GM21786 (cell line): Measurements from ENCODE around the gene HECA.

Experiments
- ATAC-seq: cut with Tn5 transposase; IDR thresholded peaks from one replicate; pipeline ENCODE4 v1.9.1; 2021; ENCODE audit not compliant: unreplicated experiment

Gene HECA

DNA sequence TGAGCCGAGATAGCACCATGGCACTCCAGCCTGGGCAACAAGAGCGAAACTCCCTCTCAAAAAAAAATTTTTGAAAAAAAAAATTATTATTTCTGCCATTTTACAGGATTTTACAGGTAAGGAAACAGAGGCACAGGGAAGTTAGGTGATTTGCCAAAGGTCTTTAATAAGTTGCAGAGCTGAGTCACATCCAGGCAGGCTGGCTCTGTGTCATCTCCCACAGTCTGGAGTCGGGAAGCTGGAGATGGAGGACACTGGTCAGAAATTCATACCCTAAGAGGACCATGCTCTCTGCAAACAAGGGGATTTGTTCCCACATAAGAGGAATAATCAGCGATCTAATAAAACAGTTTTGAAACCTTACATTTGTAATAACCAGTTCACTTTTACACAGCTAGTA is 24.1 kb downstream of the HECA start:
- ATAC-seq = no peak

DNA sequence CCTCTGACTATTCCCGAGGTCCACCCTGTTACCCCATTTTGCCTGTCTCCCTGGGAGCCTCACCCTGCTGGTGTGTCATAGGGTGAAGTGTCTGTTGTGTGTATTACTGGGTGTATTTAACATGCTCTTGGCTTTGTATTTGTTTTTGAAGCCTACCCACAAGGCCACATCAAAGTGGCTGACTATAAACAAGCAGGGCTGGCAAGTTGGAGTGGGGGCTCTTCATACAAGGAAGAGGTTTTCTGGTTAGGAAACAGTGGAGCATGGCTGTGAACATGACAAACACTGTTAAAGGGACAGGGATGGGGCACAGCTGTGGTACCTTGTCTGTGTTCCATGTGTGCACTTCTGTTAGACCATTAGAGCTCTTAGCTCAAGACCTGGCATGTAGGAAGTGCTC is 26.3 kb downstream of the HECA start:
- ATAC-seq = no peak

DNA sequence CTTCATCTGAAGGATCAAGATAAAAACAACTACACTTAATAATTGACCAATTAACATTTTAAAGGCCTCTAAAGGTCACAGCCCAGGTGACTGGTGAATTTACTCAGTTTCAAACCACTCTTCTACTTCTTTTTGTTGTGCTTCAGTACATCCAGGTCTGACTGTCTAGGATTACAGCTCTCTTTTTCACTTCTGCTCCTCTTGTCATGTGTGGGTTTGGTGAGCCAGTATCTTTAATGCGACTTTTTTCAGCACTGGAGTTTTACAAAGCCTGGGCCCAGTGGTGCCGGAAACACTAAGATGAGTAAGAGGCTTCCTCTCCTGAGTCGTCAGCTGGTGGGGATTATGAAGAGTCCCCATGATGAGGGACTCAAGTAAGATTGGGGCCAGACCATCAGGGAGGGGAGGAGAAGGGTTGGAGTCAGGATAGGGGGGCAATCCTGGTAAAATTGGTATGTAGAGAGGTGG is 27.0 kb downstream of the HECA start:
- peak; percentile 97 for ATAC-seq

DNA sequence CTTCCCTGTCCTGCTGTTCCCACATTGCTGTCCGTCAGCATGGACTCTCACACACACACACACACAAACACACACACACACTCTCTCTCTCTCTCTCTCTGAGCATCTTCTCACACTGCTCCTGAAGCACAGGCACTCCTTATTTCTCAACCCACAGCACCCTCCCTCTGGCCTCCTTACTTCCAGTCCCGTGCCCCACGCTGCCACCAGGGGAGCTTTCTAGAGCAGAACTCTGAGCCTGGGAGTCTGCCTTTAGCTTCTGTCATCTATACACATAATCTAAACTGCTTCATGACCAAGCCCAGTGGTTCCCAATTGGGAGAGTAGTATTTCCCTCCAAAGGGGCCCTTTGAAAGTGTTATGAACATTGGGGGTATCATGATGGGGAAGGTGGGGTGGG is 29.1 kb downstream of the HECA start:
- no peak for ATAC-seq

DNA sequence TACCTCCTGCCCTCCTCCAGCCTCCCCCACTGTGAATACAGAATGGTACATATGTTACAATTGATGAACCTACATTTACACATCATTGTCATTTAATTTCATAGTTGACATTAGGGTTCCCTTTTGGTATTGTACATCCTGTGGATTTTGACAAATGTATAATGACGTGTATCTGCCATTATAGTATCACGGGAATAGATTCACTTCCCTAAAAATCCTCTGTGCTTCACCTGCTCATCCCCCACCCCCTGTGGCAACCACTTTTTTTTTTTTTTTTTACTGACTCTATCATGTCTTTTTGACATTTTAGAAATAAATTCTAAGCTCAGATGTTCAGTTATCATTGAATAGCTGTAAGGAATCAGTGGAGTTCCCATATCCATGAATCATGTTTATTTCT is 30.4 kb downstream of the HECA start:
- ATAC-seq = no peak

DNA sequence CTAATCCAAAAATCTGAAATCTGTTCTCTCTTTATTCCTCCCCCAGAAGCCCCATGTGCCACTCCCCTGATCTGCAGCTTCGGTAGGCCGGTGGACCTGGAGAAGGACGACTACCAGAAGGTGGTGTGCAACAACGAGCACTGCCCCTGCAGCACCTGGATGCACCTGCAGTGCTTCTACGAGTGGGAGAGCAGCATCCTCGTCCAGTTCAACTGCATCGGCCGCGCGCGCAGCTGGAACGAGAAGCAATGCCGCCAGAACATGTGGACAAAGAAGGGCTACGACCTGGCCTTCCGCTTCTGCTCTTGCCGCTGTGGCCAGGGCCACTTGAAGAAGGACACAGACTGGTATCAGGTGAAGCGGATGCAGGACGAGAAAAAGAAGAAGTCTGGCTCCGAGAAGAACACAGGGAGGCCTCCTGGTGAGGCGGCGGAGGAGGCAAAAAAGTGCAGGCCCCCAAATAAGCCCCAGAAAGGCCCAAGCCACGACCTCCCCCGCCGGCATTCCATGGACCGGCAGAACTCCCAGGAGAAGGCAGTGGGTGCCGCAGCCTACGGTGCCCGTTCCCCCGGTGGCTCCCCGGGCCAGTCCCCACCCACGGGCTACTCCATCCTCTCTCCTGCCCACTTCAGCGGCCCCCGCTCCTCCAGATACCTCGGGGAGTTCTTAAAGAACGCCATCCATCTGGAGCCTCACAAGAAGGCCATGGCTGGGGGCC is 31.5 kb downstream of the HECA start:
- no peak for ATAC-seq

DNA sequence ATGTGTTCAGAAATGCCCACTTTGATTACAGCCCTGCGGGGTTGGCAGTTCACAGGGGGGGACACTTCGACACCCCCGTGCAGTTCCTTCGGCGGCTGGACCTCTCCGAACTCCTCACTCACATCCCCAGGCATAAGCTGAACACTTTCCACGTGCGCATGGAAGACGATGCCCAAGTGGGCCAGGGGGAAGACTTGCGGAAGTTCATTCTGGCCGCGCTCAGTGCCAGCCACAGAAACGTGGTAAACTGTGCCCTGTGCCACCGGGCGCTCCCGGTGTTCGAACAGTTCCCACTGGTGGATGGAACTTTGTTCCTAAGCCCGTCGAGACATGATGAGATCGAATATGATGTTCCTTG is 32.1 kb downstream of the HECA start:
- no peak for ATAC-seq

DNA sequence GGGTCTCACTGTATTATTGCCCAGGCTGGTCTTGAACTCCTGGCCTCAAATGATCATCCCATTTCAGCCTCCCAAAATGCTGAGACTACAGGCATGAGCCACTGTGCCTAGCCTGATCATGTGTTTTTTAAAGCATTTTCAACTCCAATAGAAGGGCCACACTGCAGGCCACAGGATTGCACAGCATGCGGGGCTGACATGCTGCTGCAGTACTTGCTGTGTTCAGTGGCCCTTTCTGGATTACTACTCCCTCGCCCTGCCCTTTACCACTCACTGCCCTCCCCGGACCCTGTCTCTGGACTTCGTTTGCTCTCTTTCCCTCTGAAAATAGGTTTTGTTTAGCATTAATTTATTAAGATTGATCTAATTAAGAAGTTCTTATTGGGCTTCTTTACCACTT is 37.3 kb downstream of the HECA start:
- ATAC-seq = no peak

DNA sequence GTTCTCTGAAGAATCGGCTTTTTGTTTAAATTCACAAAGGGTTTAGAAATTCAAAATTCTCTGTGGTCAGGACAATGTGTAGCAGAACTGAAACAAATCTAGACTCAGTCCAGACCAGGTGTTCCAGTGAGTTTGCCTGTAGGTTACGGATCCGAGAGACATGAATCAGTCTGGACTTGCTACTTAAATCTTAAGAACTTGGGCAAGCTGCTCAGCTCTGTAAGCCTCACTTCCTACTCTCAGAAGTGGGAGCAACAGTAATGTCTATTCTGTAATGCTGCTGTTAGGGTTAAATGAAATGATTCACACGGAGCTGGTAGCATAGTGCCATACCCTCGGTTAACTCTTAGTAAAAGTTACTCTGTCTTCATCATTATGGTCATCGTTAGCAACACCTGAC is 37.7 kb downstream of the HECA start:
- no peak for ATAC-seq

DNA sequence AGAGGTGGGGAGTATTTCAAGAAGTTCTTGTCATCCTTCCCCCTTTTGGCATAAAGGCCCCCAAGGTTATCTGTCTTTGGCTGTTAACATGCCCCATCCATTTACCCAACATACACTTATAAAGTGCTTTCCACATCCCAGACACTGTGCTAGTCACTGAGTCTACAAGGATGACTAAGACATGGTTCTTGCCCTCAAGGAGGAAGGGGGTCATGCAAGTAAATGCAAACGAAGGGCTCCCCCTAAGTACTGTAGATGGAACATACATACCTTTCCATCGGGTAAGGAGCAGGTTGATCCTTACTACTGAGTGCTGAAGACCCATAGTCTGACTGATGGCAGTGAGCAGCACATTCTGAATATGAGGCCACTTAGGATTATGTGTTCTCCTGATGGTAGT is 38.3 kb downstream of the HECA start:
- no peak for ATAC-seq

DNA sequence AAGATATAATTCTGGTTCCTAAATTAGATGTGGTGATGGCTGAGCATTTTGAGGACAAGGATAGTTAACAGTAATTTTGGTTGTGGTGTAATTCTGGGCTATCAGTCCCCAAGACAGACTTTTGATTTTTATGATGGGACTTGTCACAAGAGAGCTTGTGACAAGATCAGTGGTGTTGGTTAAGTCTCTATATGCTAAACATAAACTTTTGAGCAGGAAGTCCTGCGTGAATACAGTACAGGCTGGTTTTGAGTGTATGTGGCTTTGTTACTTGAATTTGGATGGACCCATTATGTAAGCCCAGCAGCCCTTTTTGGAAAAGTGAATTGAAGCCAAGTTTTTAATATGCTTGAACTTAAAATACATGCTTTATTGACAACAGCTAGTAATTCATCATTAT is 38.9 kb downstream of the HECA start:
- ATAC-seq = no peak

DNA sequence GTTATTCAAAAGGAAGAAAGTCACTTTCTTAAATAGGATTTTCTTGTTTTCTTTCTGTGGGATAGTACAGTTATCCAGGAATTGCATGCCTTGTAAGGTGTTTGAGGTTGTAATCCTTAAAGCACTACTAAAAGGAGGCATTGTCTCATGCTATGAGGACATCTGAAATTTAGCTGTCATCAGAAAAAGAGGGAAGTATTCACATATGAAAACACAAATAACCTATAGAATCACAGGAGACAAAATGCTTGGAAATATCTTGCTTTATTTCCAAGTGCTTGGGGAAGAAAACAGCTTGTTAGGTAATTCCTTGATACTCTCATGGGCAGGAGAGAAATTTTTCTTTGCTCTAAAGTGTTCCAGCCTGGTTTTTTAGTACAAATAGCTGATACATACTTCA is 40.1 kb downstream of the HECA start:
- ATAC-seq = no peak

DNA sequence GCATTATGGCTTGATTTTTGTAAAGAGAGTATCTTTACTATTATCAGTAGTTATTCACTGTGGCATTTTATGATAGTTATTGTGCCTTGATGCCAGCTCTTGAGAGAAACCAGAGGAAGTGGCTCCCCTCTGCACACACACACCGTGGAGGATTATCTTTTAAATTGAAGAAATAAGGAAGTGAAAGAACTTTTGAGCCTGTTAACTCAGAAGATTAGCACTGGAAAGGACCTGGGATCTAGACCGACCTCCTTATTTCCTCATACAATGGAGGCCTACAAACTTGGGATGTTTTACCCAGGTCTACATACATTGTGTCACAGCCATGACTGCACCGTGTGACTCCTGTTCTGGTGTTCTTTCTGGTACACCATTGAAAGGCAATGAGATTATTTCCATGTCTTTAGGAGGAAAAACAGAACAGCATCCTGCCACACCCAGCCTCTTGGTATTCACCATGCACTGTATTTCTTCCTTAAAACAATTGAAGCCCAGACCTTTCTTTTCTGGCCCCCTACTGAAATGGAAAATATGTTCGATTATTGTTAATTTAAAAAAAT is 40.6 kb downstream of the HECA start:
- peak; percentile 69 for ATAC-seq

DNA sequence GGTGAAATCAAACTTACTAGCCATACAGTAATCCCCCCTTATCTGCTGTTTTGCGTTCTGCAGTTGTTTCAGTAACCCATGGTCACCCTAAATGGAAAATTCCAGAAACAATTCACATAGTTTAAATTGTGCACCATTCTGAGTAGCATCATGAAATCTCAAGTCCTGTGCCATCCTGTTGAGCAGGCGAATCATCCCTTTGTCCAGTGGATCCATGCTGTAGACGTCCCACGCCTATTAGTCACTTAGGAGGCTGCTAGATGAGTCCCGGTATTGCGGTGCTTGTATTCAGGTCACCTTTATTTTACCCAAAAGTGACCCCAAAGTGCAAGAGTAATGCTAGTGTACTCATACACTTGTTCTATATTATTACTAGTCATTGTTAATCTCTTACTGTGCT is 46.4 kb downstream of the HECA start:
- no peak for ATAC-seq

DNA sequence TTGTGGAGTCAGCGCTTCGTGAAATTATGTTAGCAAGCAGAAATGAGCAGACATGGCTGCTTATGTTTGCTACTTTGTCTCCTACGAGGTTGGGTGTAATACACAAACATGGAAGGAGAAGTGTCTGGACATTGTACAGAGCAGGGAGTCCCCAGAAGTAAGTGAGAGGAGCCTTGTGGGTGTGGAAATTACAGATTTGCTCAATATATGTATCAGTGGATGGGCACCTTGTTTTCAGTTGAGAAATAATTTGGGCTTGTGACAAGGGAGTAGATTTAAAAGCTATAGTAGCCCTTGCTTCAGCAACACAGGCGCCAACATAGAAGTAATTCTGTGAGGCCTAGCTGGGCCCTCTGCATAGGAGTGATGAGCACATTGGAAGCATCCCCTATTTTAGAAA is 49.2 kb downstream of the HECA start:
- no peak for ATAC-seq

DNA sequence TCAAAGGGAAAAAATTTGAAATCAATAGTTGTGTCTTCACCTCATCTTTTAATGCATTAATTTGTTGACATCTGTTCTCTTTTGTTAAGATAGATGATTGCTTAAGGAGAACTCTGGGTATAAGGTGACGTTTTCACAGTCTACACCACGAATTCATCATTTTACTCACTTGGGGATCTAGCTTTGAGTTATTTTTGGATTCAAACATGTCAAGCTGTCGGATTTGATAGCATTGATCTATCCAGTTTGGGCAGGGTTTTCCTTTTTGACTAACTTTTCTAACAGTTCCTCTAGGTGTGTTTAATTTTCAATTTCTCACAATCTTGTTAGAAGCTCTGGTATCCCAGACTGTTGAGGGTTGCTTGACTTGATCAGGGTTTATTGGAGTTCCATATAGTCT is 49.6 kb downstream of the HECA start:
- no peak for ATAC-seq

DNA sequence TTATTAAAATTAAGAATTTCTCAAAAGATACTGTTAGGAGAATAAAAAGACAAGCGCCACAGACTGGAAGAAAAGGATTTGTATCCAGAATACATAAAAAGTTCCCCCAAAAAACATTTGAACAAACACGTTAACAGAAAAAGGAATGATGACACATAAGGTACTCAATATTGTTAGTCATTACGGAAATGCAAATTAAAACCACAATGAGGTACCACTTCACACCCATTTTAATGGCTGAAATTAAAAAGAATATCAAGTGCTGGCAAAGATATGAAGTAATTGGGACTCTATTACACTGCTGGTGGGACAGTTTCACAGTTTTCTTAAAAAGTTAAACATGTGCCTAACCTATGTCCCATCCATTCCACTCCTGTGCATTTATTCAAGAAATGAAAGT is 51.4 kb downstream of the HECA start:
- ATAC-seq = no peak

DNA sequence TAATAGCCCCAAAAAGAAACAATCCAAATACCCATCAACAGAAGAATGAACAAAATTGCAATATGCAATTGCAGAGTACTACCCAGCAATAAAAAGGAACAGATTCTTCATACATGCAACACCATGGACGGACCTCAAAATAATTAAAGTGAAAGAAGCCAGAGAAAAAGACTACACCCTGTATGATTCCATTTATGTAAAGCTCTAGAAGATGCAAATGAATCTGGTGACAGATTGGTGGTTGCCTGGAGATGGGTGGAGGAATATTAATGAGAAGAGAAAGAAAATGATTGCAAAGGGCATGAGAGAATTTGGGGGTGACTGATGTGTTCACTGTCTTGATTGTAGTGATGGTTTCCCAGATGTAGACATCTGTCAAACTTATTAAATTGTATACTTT is 51.8 kb downstream of the HECA start:
- no peak for ATAC-seq

DNA sequence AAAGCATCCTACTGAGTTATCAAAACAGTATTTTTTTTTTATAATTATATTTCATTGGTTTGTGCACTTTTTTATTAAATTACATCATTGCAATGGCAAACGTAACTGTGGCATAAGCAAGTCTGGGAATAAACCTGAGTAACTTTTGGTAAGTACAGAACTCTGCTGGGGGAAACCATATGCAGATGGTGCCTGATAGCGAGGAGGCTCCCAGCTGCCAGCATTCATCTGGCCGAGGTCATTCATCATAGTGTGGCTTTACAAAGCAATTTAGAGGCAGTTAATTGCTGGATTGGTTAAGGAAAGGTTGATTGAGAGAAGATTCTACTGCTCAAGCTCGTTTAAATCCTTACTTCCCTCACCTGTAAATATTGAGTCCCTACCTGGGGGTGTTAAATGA is 52.6 kb downstream of the HECA start:
- ATAC-seq = no peak

DNA sequence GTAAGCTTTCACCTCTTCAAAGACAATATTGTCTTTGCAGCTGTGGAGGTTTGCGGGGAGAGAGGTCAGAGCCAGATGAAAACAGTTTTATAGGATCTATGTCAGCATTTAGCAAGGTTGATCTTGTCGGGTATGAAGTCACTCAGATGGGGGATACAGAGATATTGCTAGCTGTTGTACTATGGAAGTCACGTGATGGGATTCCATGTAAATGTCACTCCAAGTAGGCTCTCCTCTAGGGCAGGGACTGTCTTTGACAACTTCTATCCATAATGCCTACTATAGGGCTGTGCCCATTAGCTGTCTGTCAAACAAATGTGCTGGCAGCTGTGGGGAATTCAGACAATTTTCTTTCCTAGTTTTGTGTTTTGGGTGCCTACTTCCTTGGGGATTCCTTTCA is 54.8 kb downstream of the HECA start:
- no peak for ATAC-seq

DNA sequence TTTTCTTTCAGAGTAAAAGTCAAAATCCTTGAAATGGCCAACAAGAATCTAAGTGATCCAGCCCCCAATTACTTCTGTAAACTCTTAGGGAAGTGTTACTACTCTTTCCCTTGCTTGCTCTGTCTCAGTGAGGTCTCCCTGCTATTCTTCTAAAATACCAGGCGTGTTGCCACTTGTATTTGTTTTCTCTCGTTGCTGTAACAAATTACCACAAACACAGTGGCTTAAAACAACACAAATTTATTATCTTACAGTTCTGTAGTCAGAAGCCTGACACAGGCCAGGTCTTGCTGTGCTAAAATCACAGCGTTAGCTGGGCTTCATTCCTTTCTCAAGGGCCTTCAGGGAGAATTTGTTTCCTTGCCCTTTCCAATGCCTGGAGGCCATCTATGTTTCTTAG is 59.9 kb downstream of the HECA start:
- ATAC-seq = no peak

DNA sequence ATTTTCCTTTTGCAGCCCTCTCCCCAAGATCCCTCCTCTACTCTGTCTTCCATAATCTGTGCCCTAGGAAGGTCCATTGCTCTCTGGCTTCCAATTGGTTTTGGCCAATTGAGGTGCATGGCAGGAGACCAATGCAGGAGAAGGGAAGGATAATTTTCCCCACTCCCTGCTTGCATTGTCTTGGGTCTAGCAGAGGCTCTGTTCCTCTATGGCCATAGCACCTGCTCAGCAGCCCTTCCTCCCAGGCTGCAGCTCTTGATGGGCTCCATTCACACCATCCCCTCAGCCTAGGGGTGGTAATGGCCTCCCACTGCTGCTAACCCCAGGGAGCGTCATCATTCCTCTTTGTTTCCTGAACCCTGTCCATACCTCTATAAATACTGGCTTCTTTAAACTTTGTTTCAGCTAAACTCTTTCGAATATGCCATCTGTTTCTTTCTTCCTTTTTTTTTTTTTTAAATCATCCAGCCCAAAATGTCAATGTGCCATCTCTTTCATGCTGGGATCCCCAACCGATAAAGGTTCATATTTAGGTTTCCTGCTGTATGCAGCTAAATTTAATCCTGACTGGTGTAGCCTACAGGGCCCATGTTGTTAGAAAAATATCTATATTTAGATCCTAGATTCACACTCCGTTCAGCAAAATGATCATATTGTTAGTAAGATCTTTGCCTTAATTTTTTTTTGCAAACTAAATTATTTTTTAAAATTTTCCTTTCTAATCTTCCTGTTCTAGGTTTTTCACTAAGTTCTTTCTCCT is 63.8 kb downstream of the HECA start:
- no peak for ATAC-seq

DNA sequence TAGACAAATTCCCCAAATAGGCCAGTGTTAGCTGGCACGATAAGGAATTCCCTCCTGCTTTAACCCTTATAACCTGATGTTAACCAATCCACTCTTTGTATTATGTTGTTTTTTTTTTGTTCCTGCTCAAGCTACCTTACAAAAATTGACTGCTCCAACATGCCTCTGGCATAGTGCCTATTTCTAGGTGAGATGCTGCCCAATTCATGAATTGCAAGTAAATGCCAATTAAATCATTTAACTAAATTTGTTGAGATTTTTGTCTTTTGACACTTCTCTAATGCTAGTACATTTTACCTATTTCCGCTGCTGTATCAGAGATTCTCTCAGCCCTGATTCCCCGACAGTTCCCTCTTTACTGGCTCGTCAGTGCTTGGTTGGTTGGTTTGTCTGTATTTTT is 66.5 kb downstream of the HECA start:
- no peak for ATAC-seq
